Ectodermal cell (in vitro differentiated cells): ENCODE measurements around the gene BIRC5.
"Not testable (repeated sequence)": the region's sequence is repeated elsewhere in the genome, so short reads cannot be mapped to it uniquely, and the experiment has no call there.

Source experiments
- H3K27ac ChIP-seq: 2 replicates; pipeline ENCODE4 v1.7.0; 2013; ENCODE audit warnings: mild to moderate bottlenecking, low read depth, low read length; ENCODE audit not compliant: insufficient read depth, poor library complexity, severe bottlenecking
- H3K27me3 ChIP-seq: 2 replicates; pipeline ENCODE4 v1.7.0; 2013; ENCODE audit warnings: mild to moderate bottlenecking, low read length; ENCODE audit not compliant: insufficient read depth, control insufficient read depth, poor library complexity, severe bottlenecking
- H3K36me3 ChIP-seq: one replicate; pipeline ENCODE4 v1.7.0; 2013; ENCODE audit warnings: low read length; ENCODE audit not compliant: control insufficient read depth, insufficient read depth
- H3K4me1 ChIP-seq: one replicate; pipeline ENCODE4 v1.7.0; 2013; ENCODE audit warnings: low read length; ENCODE audit not compliant: control insufficient read depth, insufficient read depth
- H3K4me3 ChIP-seq: 2 replicates; pipeline ENCODE4 v1.7.0; 2013; ENCODE audit warnings: low read depth, low read length, control low read depth; ENCODE audit not compliant: insufficient read depth
- H3K9me3 ChIP-seq: 2 replicates; pipeline ENCODE4 v1.7.0; 2013; ENCODE audit warnings: mild to moderate bottlenecking, low read length, moderate library complexity; ENCODE audit not compliant: control insufficient read depth
- WGBS, 2 experiments: methylation state at CpG; one replicate each; pipeline ENCODE4 v1.1.7; 2013; ENCODE audit warnings: missing lambda C conversion rate in 2 of 2; 5-methylcytosine and 5-hydroxymethylcytosine counted together

The BIRC5 gene

DNA sequence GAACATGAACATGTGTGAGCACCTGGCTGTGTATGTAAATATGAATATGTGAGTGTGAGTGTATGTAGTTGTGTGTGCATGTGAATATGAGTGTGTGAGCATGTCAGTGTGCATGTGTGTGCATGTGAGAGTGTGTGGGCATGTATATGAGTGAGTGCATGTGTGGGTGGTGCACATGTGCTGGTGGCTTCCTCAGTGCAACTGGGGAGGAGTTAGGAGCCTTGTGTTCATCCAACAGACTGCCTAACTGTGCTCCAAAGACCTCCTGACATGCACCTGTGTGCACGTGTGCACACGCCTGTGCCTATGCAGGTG lies 18.8 kb downstream of the BIRC5 start:
- Histone ChIP-seq H3K36me3 (no peaks in the 10 kb centered on the region), H3K27me3 (peaks cover 33% of the 10 kb centered on the region), H3K4me3 (no peak overlapping the region), H3K4me1 (peaks cover 5% of the 10 kb centered on the region), H3K27ac (no peak overlapping the region), H3K9me3 (no peaks in the 10 kb centered on the region)
- 95 to 96% methylated on average over 2 of the region's 2 CpGs for WGBS, 2 experiments

DNA sequence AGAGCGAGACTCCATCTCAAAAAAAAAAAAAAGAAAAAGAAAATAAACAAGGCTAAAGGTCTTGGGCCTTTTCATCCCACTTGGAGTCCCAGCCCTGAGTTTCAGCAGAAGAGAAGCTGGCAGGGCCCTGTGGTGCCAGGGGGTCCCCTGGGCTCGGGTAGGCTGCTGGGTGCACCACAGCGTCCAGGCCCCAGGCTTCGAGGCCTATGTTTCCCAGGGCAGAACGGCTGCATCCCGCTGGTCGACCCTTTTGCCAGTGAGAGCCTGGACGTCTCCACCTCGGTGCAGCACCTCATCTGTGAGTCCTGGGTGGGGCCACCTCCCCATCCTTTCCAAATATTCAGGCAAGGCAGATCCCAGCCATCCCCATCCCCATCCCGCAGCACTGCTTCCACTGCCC lies 19.6 kb downstream of the BIRC5 start:
- H3K27ac ChIP-seq, result no peak overlapping the region
- no peak overlapping the region for H3K4me3 ChIP-seq
- H3K36me3 ChIP-seq, result no peaks in the 10 kb centered on the region
- no peaks in the 10 kb centered on the region for H3K9me3 ChIP-seq
- 91 to 92% methylated on average over 10 of the region's 10 CpGs for WGBS, 2 experiments
- peaks cover 5% of the 10 kb centered on the region for H3K4me1 ChIP-seq
- H3K27me3 ChIP-seq, result peaks cover 33% of the 10 kb centered on the region

DNA sequence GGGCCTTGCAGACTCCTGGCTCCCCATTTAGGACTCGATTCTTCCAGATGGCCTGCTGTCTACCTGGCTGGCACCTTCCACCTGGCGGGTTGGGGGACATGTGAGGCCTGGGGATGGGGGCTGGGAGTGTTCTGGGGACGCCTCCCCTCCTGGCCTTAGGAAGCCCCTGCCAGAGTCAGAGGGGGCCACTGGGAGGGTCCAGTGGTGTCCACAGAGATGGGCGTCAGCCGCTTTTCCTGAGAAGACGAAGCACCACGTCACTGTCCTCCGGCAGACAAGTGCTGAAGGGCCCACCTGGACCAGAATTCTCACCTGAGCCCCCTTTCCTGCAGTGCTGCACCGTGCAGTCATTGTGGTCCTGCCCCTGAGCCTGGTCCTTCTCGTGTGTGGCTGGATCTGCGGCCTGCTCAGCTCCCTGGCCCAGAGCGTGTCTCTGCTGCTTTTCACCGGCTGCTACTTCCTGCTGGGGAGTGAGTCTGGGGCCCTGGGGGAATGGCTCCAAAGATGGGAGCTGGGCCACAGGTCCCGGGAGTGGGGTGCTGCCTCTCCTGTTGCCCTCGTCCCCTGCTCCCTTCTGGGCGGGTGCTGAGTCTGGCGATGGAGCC lies 20.3 kb downstream of the BIRC5 start:
- no peak overlapping the region for H3K4me3 ChIP-seq
- no peak overlapping the region for H3K27ac ChIP-seq
- no peaks in the 10 kb centered on the region for H3K9me3 ChIP-seq
- peaks cover 5% of the 10 kb centered on the region for H3K4me1 ChIP-seq
- WGBS, 2 experiments, result 90 to 91% methylated on average over 17 of the region's 17 CpGs
- peaks cover 33% of the 10 kb centered on the region for H3K27me3 ChIP-seq
- no peaks in the 10 kb centered on the region for H3K36me3 ChIP-seq

DNA sequence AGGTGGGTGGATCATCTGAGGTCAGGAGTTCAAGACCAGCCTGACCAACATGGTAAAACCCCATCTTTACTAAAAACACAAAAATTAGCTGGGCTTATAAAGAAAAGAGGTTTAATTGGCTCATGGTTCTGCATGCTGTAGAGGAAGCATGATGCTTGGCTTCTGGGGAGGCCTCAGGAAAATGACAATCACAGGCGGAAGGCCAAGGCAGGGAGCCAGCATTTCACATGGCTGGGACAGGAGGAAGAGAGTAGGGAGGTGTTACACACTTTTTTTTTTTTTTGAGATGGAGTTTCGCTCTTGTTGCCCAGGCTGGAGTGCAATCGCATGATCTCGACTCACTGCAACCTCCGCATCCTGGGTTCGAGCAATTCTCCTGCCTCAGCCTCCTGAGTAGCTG lies 21.0 kb downstream of the BIRC5 start:
- peaks cover 31% of the 10 kb centered on the region for H3K27me3 ChIP-seq
- not testable (repeated sequence) for H3K4me1 ChIP-seq, H3K4me3 ChIP-seq, H3K9me3 ChIP-seq, H3K27ac ChIP-seq, H3K36me3 ChIP-seq
- WGBS, 2 experiments, result 93 to 95% methylated on average over 6 of the region's 6 CpGs

DNA sequence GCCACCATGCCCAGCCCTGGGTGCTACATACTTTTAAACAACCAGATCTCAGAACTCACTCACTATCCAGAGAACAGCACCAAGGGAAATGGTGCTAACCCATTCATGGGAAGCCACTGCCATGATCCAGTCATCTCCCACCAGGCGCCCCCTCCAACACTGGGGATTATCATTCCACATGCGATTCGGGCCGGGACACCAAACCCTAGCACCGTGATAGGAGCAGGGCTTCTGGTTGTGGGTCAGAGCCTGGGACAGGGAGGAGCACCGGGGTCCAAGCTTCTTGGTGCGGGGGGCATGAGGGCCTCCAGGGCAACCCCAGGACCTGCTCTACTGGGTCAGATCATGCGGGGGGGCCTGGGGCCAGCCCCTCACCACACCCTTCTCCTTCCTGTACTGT lies 21.8 kb downstream of the BIRC5 start:
- WGBS, 2 experiments, result 87 to 88% methylated on average over 8 of the region's 8 CpGs
- Histone ChIP-seq H3K27me3 (peaks cover 23% of the 10 kb centered on the region), H3K36me3 (no peaks in the 10 kb centered on the region), H3K9me3 (no peaks in the 10 kb centered on the region), H3K4me3 (no peak overlapping the region), H3K27ac (no peak overlapping the region), H3K4me1 (peaks cover 5% of the 10 kb centered on the region)

DNA sequence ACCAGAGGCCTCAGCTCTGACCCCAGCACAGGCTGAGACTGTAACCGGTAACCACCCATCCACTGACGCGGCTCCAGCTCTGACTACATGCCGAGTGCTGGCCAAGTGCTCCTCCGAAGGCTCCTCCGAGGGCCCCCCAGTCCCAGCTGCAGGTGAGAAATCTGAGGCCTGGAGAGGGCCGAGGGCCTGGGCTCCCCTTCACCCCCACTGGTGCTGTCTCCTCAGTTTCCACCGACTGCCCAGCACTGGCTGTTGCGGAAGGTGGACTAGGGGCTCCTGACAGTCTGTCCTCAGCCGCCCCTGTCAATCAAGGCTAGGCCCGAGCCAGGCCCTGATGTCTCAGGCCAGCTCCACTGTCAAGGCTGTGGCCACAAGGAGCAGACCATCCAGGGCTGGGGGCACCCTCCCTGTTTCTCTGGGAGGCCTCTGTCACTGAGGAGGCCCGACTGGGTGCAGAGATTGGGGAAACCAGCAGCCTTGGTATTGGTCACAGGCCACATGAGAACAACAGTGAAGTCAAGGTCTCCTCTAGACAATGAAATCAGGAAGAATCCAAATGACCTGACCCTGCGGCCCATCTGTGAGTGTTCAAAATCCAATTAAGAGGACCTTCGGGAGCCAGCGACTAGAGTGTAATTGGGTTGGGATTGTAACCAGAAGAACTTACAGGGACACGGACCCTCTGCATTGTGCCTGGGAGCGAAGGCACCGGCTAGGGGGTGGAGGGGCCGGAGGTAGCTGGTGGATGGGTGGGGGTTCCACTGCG lies 22.5 kb downstream of the BIRC5 start:
- Histone ChIP-seq H3K9me3 (no peaks in the 10 kb centered on the region), H3K4me3 (no peak overlapping the region), H3K27me3 (peaks cover 16% of the 10 kb centered on the region), H3K27ac (no peak overlapping the region), H3K4me1 (peaks cover 1% of the 10 kb centered on the region), H3K36me3 (no peaks in the 10 kb centered on the region)
- 94% methylated on average over 20 of the region's 20 CpGs for WGBS, 2 experiments

DNA sequence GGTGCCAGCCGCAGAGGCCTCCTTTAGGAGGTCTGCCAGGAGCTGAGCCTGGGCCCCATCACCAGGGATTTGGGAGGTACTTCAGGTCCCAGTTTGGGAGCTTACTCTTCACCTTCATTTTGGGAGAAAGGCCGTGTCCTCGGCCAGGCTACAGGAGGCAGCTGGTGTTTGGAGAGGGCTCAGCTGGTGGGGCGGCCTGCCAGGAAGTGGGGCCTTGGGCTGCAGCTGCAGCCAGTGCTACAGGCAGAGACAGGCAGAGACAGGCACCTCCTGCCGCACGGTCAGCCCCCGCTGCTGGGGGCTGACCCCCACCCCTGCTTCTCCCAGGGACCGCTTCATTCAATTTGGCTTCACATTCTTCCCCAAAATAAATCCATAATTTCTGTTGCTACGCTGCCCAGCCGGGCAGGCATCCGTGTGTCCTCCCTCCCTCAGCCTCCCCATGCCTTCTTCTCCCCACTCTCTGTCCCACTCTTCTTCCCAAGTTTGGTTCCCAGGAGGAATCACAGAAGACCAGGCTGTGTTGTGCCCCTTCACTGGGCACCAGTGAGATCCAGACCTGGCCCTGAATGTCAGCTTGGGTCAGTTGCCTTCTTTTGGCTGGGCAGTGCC lies 23.5 kb downstream of the BIRC5 start:
- WGBS, 2 experiments, result 90% methylated on average over 11 of the region's 11 CpGs
- Histone ChIP-seq H3K4me3 (no peak overlapping the region), H3K27me3 (peaks cover 6% of the 10 kb centered on the region), H3K27ac (no peak overlapping the region), H3K4me1 (no peaks in the 10 kb centered on the region), H3K36me3 (no peaks in the 10 kb centered on the region), H3K9me3 (no peaks in the 10 kb centered on the region)

DNA sequence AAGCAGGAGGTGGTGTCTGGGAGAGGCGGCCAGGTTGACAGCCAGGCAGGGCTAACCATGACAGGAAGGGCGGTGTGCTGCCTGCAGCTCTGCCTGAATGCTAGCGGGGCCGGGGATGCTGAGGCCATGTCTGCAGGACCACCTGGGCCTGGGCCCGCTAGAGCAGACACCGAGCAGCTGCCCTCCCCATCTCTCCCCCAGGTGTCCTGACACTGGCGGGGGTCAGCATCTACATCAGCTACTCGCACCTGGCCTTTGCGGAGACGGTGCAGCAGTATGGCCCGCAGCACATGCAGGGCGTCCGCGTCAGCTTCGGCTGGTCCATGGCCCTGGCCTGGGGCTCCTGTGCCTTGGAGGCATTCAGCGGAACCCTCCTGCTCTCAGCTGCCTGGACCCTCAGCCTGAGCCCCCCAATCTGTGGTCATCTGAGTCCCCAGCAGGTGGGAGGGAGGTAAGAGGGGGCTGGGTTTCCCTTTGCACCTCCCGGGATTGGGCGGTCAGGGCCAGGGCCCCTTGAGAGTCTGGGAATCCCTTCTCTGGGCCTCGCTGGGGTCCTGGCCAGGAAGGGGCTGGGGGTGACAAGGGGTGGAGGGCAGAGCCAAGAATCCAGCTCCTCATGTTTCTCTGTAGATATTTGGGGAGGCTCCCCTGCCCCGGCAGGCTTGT lies 24.9 kb downstream of the BIRC5 start:
- no peaks in the 10 kb centered on the region for H3K36me3 ChIP-seq
- no peaks in the 10 kb centered on the region for H3K9me3 ChIP-seq
- no peaks in the 10 kb centered on the region for H3K27me3 ChIP-seq
- H3K4me3 ChIP-seq, result no peak overlapping the region
- 88 to 89% methylated on average over 20 of the region's 20 CpGs for WGBS, 2 experiments
- no peak overlapping the region for H3K27ac ChIP-seq
- no peaks in the 10 kb centered on the region for H3K4me1 ChIP-seq

GRCh38 chr17:78239489-78239931 lies 25.5 kb downstream of the BIRC5 start:
- Histone ChIP-seq H3K36me3 (no peaks in the 10 kb centered on the region), H3K27ac (no peak overlapping the region), H3K9me3 (no peaks in the 10 kb centered on the region), H3K4me1 (no peaks in the 10 kb centered on the region), H3K27me3 (no peaks in the 10 kb centered on the region), H3K4me3 (no peak overlapping the region)
- 91% methylated on average over 9 of the region's 9 CpGs for WGBS, 2 experiments

- H3K9me3 ChIP-seq, result no peaks in the 10 kb centered on the region
- H3K36me3 ChIP-seq, result no peaks in the 10 kb centered on the region
- WGBS, 2 experiments, result 86 to 88% methylated on average over 12 of the region's 12 CpGs
- no peak overlapping the region for H3K4me3 ChIP-seq
- no peaks in the 10 kb centered on the region for H3K4me1 ChIP-seq
- H3K27ac ChIP-seq, result no peak overlapping the region
- H3K27me3 ChIP-seq, result no peaks in the 10 kb centered on the region
Observed at GRCh38 chr17:78240012-78240655, 26.1 kb downstream of the BIRC5 start.
